HG02870 (cell line): ENCODE results near the gene APOBEC3C.
"Not testable (repeated sequence)": the region's sequence is repeated elsewhere in the genome, so short reads cannot be mapped to it uniquely, and the experiment has no call there.

Source experiments
- ATAC-seq: cut with Tn5 transposase; IDR thresholded peaks from one replicate; pipeline ENCODE4 v1.9.1; 2021; ENCODE audit warnings: mild to moderate bottlenecking, moderate library complexity; ENCODE audit not compliant: unreplicated experiment

APOBEC3C gene

DNA sequence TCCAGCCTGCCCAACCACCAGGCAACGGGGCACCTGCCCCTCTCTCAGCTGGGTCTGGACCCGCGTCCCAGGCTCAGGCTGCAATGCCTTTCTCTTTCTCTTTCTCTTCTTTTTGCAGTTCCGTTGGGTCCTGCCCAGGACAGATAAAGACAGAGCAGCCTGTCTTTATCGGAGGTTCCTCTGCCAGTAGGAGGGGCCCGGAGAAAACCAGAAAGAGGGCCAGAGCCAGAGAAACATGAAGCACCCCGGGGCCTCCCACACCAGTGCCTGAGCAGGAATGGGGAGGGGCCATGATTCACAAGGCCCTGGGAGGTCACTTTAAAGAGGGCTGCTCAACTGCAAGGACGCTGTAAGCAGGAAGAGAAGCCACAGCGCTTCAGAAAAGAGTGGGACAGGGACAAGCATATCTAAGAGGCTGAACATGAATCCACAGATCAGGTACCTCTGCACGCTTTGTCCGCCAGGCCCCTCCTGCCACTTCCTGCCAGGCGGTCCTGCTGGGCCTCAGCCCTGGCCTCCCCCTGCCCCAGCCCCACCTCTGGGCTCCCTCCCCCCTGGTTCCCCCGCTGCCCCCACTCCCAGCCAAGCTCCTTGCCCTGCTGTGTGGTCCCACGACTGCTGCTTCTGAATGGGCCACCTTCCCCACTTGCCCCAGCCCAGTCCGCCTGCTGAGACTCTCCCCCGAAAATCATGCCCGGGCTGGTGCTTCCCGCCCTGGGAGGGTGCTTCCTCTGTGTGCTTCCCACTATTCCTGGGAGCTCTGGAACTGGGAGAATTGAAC lies at the start of gene APOBEC3C:
Gene APOBEC3C (plus strand): TSS at position 316 of the 781 bp plus-strand sequence. CDS start 106 bp downstream, at position 422.
- ATAC-seq = peak; percentile 81

GRCh38 chr22:38964306-38964705 lies 49.8 kb upstream of the APOBEC3C start:
- no peak for ATAC-seq

DNA sequence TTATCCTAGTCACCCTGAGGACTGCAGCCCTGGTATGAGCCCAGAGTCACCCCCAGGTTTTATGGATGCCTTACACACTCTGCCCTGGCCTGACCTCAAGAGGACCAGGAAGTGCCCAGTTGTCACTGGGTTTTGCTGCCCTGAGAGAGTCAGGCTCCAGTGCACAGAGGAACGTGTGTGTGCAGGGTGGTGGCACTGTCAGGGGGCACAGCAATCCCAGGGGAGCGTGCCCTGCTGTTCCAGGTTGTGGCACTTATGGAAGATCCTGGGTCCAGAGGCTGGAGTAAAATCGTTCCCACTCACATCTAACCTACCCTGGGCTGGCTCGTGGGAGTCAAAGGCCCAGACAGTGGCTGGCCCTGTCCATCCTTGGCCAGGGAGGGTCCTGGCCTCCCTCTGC lies 49.1 kb upstream of the APOBEC3C start:
- ATAC-seq = no peak

- ATAC-seq = no peak
Measured at GRCh38 chr22:38965614-38966379, 48.3 kb upstream of the APOBEC3C start.

GRCh38 chr22:38966380-38966702 lies 47.7 kb upstream of the APOBEC3C start:
- no peak for ATAC-seq

GRCh38 chr22:38966942-38967341 lies 47.1 kb upstream of the APOBEC3C start:
- ATAC-seq = no peak

DNA sequence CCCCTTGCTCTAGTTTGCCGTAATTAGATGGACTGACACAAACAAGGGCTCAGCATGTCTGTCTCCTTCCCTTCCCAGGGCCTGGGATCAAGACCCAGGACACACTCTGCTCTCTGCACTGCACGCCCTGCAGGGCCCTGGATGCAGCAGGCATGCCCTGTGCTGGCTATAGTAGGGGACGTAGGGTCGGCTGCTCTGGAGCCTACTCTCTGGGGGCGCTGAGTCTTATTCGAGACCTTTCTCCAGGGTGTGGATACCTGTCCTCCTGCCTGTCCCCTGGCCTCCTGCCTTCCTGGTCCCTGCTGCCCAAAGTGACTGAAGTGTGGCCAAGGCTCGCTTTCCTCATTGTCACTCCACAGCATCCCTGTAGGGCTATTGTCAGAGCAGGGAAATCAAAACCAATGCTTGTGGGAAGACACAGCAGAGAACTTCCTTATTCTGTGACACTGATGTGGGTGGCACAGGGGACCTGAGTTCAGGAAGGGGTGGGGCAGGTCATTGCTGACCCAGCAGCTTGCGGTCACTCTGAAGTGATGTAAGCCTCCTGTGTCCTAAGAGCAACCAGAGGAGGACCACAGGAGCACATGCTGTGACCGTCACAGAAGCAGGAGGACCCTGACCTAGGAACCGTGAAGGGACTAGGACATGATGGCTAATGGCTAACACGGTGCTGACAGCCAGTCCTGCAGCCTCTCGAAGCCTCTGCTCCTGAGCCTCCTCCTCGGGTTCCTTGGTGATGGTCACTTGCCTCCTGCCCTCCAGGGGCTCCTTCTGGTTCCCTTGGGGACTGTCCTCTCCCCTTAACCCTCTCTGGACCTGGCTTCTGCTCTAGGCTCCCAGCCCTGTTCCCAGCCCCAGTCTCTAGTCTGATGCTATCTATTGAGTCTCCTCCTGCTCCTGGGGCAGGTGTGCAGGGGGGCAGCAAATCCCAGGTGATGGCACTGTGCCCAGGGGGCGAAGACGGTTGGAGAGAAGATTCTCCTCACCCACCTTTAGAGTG lies 46.3 kb upstream of the APOBEC3C start:
- ATAC-seq = no peak

- ATAC-seq = no peak
Measured at GRCh38 chr22:38968801-38969200, 45.3 kb upstream of the APOBEC3C start.

DNA sequence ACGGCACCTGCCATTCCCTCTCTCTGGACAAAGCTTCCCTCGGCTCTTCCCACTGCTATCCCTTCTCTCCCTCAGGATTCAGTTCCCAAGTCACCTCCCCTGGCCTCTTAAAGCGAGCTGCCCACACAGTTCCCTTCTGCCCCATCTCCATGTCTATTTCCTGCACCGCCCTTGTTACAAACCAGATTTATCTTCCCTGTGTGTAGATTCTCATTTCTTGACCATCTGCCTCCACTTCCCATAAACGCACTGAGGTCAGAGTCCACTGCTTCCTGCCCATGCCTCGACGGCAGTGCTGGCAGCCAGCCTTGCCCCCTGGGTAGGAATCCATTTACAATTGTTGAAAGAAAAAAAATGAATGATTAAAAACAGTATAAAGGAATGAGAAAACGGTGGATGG lies 43.5 kb upstream of the APOBEC3C start:
- no peak for ATAC-seq

DNA sequence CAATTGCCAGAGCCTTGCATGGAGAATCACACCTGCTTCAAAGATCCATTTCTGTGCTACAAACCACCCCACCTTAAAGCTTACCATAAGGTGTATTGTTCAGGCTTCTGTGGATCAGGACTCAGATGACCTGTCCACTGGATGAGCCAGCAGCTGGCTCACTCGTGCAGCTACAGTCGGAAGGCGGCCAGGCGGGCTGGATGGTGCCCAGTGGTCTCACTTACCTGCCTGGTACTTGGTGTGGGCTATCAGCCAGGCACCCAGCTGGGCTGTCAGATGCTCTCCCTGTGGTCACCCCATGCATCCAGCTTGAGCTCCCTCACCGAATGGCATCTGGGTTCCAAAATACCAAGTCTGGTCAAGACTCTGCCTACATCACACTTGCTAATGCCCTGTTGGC lies 42.9 kb upstream of the APOBEC3C start:
- no peak for ATAC-seq

- ATAC-seq = no peak
Measured at GRCh38 chr22:38971791-38972190, 42.3 kb upstream of the APOBEC3C start.

DNA sequence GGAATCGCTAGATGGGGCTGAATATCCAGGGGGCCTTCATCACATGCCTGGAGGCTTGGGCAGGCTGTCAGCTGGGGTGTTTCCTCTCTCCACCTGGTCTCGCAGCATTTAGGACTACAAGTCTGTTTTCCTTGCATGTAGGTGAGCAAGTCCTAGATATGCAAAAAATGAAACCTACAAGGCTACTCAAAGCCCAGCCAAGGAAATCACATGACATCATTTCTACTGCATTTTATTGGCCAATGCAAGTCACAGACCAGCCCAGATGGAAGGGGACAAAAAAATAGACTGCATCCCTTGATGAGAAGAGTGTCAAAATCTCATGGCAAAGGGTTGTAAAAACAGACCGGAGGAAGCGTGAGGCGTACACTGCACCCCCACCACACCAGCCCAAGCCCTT lies 41.5 kb upstream of the APOBEC3C start:
- ATAC-seq = no peak

DNA sequence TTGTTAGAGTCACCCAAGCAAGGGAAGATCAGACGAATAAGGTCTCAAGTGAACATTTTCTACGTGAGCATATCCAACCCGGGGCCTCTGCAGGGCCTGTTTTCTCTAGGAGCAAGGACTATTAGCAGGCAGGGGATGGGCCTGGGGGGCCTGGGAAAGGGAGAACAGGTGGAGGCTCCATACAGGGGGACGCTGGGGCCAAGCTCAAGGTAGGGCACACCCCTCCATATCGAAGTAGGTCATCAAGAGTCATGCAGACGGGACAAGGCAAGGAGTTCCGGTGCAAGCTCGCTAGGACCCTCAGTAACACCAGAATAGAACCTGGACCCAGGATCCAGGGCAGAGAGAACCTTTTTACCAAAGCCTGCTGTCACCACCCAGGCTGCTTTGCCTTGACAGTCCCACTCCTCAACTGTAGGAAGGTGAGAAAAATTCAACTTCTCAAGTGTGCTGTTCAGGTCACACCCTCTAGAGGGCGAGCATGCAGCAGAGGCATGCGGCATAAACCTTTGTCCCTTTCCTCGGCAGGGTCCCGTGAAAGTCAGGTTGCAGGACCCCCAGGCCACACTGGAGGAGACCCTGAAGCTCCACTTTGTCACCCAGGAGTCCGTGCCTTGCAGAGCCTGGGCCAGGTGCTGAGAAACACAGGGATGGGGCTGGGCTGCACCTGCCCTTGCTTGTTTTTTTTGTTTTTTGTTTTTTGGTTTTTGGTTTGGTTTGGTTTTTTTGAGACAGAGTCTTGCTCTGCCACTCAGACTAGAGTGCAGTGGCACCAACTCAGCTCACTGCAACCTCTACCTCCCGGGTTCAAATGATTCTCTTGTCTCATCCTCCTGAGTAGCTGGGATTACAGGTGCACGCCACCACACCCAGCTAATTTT lies 40.5 kb upstream of the APOBEC3C start:
- ATAC-seq = no peak

DNA sequence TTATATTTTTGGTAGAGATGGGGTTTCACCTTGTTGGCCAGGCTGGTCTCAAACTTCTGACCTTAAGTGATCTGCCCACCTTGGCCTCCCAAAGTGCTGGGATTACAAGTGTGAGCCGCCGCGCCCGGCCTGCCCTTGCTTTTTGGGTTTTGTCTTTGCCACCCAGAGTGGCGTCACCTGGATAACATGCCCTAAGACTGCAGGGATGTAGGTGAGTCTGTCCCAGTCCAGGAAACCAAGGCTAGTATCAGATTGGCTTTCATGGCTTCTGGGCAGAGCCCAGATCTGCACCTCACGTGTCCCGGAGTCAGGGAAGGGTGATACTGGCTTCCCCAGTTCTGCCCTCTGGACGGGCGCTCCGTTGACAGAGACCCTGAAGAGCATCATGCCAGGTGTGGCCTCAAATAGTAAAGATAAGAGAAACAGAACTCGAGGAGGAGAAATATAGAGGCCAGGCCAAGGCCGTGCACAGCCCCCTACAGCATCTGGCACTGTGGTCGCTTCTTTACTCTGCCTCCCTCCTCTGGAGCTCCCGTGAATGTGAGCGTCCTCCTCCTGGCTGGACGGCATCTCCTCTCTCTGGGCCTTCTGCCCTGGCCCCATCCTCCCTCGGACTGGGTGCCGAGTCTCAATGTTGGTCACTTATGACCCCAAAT lies 39.8 kb upstream of the APOBEC3C start:
- no peak for ATAC-seq

GRCh38 chr22:38974826-38975175 lies 39.3 kb upstream of the APOBEC3C start:
- no peak for ATAC-seq

- ATAC-seq = not testable (repeated sequence)
Measured at GRCh38 chr22:38977289-38977688, 36.8 kb upstream of the APOBEC3C start.

DNA sequence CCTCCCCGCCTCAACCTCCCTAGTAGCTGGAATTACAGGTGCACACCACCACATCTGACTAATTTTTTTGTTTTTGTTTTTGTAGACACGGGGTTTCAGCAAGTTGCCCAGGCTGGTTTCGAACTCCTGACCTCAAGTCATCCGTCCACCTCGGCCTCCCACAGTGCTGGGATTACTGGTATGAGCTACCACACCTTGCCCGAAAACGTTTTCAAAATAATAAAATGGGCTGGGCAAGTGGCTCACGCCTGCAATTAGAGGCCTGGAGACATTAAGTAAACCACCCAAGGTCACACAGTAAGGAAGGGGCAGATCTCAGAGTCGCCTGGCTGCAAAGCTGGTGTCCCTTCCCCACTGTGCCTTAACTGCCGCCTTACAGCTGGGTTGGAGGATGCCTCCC lies 33.5 kb upstream of the APOBEC3C start:
- ATAC-seq = not testable (repeated sequence)

- peak; percentile 5 for ATAC-seq
Measured at GRCh38 chr22:38981005-38981991, 32.8 kb upstream of the APOBEC3C start.
